MCF 10A (cell line): ENCODE measurements around the gene RNF227. TPM values are rescaled to one million over a fixed set of nuclear protein-coding genes. Genes with fewer than 3 reads are reported as not detected.

Source experiments
- BruUV-seq: library from RNA; stranded (reverse); fragments of 400-500 nt; replicated peaks from 2 replicates; lab custom pipeline; 2021; lab: Mats Ljungman, UMichigan
- CTCF ChIA-PET: fragments of 300-600 bp; sonication (Branson Sonifier 250); formaldehyde crosslinking; extraction: SDS; loops from one replicate; lab custom pipeline; 2021; ENCODE audit warnings: antibody characterized with exemption, inconsistent platforms; lab: Yijun Ruan, JAX
- POLR2A ChIA-PET: fragments of 300-600, 350-650 bp; sonication (Branson Sonifier 250); formaldehyde crosslinking; extraction: SDS; loops from one replicate; lab custom pipeline; 2020; ENCODE audit warnings: antibody characterized with exemption, inconsistent platforms; lab: Yijun Ruan, JAX
- DNase-seq: peaks from one replicate; pipeline ENCODE4 v3.0.0-alpha.2; 2018; ENCODE audit not compliant: unreplicated experiment
- H3K27ac Mint-ChIP-seq: one replicate; pipeline ENCODE4 v1.8.0; 2022; ENCODE audit warnings: mild to moderate bottlenecking, low read depth, mixed read lengths; ENCODE audit not compliant: unreplicated experiment
- H3K27me3 Mint-ChIP-seq: one replicate; pipeline ENCODE4 v1.8.0; 2022; ENCODE audit warnings: mixed read lengths; ENCODE audit not compliant: insufficient read depth, unreplicated experiment
- H3K36me3 Mint-ChIP-seq: one replicate; pipeline ENCODE4 v1.8.0; 2022; ENCODE audit warnings: mild to moderate bottlenecking, moderate library complexity, mixed read lengths; ENCODE audit not compliant: insufficient read depth, unreplicated experiment
- H3K4me1 Mint-ChIP-seq: one replicate; pipeline ENCODE4 v1.8.0; 2022; ENCODE audit warnings: mixed read lengths; ENCODE audit not compliant: insufficient read depth, unreplicated experiment
- H3K4me3 Mint-ChIP-seq: one replicate; pipeline ENCODE4 v1.8.0; 2022; ENCODE audit warnings: mild to moderate bottlenecking, moderate library complexity, mixed read lengths; ENCODE audit not compliant: unreplicated experiment
- H3K9me3 Mint-ChIP-seq: one replicate; pipeline ENCODE4 v1.8.0; 2022; ENCODE audit warnings: mixed read lengths; ENCODE audit not compliant: unreplicated experiment
- CTCF ChIP-seq: fragments of 200-600 bp; IDR thresholded peaks from one replicate; pipeline ENCODE4 v1.8.0; 2022; ENCODE audit warnings: antibody characterized with exemption, mild to moderate bottlenecking; ENCODE audit not compliant: unreplicated experiment
- intact Hi-C: fragments of 100-400 bp; cut with micrococcal nuclease; formaldehyde crosslinking; loops from 2 replicates; pipeline ENCODE4 v1.14.1; 2022
- total RNA-seq: library from RNA; stranded (reverse); gene quantifications from 2 replicates; pipeline ENCODE4 v1.2.3, GENCODE V29; 2022

Gene RNF227
- total RNA-seq, 1 experiment from 2014 or later = 7.4 TPM

DNA sequence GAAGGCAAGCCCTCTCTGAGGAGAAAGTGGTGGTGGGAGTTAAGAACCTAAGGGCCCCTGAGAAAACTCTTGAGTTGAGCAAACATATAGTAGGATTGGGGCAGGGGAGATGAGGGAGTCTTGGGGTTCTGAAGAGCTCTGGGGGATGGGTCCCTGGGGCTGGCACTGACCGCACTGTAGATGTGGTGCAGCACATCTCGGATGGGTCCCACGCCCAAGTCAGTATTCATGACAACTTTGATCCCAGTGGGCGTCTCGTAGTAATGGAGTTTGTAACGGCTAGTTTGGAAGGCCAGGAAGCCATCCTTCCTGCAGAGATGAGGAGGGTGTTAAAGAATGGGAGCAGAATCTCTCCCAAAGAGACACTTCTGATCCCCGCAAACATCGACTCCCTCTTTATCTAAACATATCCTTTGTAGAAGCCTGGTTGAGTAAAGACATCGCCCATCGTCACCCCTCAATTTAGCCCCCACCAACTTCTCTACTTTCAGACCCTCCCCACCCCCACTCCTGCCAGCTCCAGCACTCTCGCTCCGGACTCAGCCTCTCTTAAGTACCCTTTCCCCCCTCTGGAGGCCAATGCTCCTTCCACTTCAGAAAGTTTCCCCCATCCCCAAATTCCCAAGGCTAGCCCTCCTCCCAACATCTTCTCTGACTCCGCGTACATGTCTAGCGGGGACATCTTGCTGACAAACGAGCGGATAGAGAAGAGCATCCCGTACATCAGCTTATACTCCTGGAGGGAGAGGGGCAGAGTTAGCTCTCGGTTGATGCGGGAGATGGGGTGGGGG, 14.9 kb upstream of the RNF227 start:
- intact Hi-C loops = loop anchor here (5.0 kb wide), 2 partner anchors 51 to 111 kb away; no protein-coding TSS in a partner anchor
- TF ChIP-seq CTCF = no peak

DNA sequence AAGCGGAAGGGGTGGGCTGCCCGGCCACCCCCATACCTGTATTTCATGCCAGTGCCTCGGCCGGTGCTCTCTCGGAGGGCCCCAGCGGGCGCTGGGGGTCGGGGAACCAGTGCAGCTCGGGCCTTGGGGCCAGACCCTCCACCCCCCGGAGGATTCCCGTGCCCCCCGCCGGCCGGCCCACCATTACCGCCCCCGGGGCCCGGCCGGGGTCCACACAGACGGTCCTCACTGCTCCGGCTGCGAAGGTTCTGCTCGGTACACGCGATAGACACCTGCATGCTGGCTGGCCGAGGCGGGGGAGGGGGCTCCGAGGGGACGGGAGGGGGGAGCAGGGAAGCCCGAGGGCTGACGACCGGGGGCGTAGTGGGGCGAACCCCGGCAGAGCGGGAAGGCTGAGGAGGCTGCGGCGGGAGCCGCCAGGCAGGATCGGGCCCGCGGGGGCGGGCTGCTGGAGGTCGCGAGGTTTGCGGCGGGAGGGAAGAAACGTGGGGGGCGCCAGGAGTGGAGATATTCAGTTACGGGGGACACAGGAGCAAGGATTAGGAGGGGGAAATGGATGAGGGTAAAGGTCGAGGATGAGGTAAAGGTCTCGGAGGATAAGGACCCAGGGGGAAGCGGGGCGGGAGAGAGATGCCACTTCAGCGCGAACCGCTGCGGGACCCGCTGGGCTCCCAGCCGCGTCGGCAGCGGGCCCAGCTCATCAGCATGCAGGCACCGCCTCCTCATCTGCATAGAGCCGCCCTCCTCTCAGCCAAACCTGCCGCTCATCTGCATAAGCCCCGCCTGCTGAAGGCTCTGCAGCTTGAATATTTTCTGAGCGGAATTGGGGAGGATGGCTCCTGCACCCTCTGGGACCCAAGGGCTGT, 13.3 kb upstream of the RNF227 start, which contains the start of gene KCNAB3:
Gene KCNAB3, minus strand, starts transcription at position 699 of the 866 bp plus-strand sequence. Its CDS starts 421 bp downstream, at position 278.
- H3K27me3 Mint-ChIP-seq = no peaks in the 10 kb centered on the region
- peak within 1 kb of the TSS; percentile 95 for H3K4me3 Mint-ChIP-seq
- H3K36me3 Mint-ChIP-seq = peaks cover under 1% of the 10 kb centered on the region
- H3K9me3 Mint-ChIP-seq = no peaks in the 10 kb centered on the region
- TF ChIP-seq CTCF = no peak
- ChIA-PET POLR2A (no interaction called here), CTCF (interaction anchor here (0.8 kb wide), 1 partner anchor 148 kb away, joined by 3 read pairs; no protein-coding TSS in a partner anchor)
- DNase-seq = no peak
- intact Hi-C loops = loop anchor here (5.0 kb wide), 2 partner anchors 53 to 113 kb away; no protein-coding TSS in a partner anchor
- H3K27ac Mint-ChIP-seq = no peak within 1 kb of the TSS
- peaks cover 22% of the 10 kb centered on the region for H3K4me1 Mint-ChIP-seq
- BruUV-seq = no TSS peak

More for the DNA sequence above, 14.9 kb upstream of the RNF227 start:
- ChIA-PET CTCF (interaction anchor here (0.6 to 3.4 kb wide), 10 partner anchors 11 to 162 kb away, joined by 3 to 20 read pairs (median 4); no protein-coding TSS in a partner anchor), POLR2A (interaction anchor here (0.6 to 4.0 kb wide), 28 partner anchors 9 to 577 kb away, joined by 3 to 103 read pairs (median 6); partner anchors contain the start of genes ALOXE3, AURKB, CYB5D1 and FXR2)
- peak overlapping the region; percentile 96 for H3K27ac Mint-ChIP-seq
- no peak for DNase-seq
- H3K9me3 Mint-ChIP-seq = no peaks in the 10 kb centered on the region
- peak overlapping the region; percentile 95 for H3K4me3 Mint-ChIP-seq
- H3K4me1 Mint-ChIP-seq = peaks cover 22% of the 10 kb centered on the region
- no peaks in the 10 kb centered on the region for H3K27me3 Mint-ChIP-seq
- peaks cover 17% of the 10 kb centered on the region for H3K36me3 Mint-ChIP-seq
- BruUV-seq = TSS peak; percentile 82

DNA sequence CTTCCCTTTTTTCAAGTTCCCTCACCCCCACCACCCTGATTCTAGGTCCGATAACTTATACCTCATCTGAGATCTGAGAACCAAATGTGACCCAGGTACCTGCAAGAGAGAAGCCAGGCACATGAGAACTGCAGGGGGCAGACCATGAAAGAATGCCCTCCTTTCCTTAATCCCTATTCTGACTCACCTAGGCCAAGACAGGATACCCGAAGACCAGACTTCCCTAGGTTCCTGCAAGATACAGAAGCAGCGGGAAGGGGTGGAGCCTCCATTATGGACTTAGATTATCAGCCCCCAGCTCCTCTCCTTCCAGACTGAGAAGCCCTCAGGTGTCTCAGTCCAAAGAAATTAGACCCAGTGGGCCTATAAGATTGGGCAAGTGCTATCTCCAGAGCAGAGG, 11.5 kb upstream of the RNF227 start:
- no peaks in the 10 kb centered on the region for H3K9me3 Mint-ChIP-seq
- H3K27ac Mint-ChIP-seq = no peak overlapping the region
- ChIA-PET POLR2A (interaction anchor here (1.8 kb wide), 1 partner anchor 12 kb away, joined by 11 read pairs; the partner anchor contains the start of gene RNF227), CTCF (no interaction called here)
- peaks cover 8% of the 10 kb centered on the region for H3K4me1 Mint-ChIP-seq
- no peak for TF ChIP-seq CTCF
- no peak for DNase-seq
- no peak overlapping the region for H3K4me3 Mint-ChIP-seq
- H3K36me3 Mint-ChIP-seq = no peaks in the 10 kb centered on the region
- no TSS peak for BruUV-seq
- H3K27me3 Mint-ChIP-seq = no peaks in the 10 kb centered on the region
- intact Hi-C loops = no loop called here
